Activated CD4-positive, CD25-positive, alpha-beta regulatory T cell treated with anti-CD3 and anti-CD28 coated beads, Interleukin-2, amount 50 U/mL, for 24 hours (primary cell): Measurements from ENCODE around the gene CLNK.
A peak's percentile ranks its signal among the peaks of the same experiment; 100 is the strongest.
"Not testable (repeated sequence)": the region's sequence is repeated elsewhere in the genome, so short reads cannot be mapped to it uniquely, and the experiment has no call there.

ENCODE experiments used
- ATAC-seq, 2 donors: fragments of 150-1000 bp; cut with Tn5 transposase; one replicate each; pipeline ENCODE4 v1.10.0; 2021; ENCODE audit warnings: mild to moderate bottlenecking in 1 of 2, moderate library complexity in 1 of 2

The CLNK gene

DNA sequence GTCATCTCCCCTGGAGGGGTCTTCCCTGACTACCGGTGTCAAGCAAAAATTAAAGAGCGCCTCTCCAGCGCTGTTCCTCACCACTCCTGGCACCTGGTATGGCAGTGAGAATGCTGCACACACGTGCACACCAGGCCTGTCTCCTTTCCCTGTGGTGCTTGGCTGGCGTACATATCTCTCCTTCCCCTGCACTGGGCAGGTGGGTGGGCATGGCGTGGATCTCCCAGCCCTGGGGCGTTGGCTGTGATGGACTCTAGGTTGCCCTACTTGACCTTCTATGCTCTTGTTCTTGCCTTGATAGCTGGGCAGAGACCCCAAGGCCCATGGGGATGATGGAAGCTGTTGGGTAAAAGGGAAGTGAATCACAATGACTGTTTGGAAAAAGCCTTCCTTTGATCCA, 109.2 kb downstream of the CLNK start:
- ATAC-seq: no peak

DNA sequence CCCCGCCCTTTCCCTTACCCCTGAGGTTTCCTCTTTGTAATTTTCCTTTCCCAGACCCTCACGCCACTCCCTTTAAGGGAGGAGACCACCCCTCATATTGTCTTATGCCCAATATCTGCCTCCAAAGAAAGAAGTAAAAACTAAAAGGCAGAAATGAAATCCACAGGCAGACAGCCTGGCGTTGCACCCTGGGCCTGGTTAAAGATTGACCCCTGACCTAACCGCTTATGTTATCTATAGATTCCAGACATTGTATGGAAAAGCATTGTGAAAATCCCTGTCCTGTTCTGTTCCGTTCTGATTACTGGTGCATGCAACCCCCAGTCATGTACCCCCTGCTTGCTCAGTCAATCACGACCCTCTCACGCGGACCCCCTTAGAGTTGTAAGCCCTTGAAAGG, 110.0 kb downstream of the CLNK start:
- ATAC-seq: not testable (repeated sequence)

DNA sequence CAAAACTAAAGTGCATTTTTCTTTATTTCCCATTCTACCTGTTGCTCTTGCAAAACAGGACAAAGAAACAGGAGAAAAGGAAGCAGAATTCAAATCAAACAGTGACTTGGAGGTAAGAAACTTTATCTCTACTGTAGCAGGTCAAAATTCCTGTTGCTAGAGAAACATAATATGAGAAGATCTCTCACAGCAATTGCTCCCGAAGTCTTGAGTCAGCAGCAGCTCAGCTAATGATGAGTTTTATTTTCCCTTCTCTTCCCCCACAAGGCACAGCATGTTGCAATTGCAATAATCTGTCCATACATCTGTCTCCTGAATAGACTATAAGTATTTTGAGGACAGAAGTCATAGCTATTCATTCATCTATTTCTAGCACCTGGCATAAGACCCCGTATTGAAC, 112.7 kb downstream of the CLNK start:
- no peak for ATAC-seq

DNA sequence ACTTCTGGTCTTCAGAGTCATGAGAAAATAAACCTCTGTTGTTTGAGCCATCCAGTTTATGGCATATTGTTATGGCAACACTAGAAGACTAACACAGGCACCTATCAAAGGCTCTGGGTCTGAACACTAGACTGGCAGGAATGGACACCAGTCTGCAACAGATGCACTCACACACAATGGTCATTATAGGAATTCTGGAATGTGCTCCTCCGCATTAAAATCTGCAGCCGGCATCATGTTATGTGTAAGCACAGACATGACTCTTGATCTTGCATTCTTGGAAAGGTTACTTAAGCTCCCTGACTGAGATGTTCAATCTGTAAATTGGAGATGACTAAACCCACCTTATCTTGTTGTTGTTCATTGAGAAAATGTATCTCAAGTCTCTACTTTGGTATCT, 115.1 kb downstream of the CLNK start:
- no peak for ATAC-seq

DNA sequence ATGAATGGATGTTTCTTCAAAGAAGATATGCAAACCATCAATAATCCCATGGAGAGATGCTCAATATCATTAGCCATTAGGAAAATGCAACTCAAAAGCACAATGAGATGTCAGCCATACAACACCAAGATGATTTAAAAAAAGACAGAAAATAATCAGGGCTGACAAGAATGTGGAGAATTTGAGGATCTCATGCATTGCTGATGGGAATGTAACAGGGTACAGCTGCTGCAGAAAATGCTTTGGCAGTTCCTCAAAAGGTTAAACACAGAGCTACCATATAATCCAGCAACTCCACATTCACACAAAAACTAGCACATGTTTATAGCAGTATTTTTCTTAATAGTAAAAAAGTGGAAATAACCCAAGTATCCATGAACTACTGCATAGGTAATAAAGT, 116.8 kb downstream of the CLNK start:
- no peak for ATAC-seq

DNA sequence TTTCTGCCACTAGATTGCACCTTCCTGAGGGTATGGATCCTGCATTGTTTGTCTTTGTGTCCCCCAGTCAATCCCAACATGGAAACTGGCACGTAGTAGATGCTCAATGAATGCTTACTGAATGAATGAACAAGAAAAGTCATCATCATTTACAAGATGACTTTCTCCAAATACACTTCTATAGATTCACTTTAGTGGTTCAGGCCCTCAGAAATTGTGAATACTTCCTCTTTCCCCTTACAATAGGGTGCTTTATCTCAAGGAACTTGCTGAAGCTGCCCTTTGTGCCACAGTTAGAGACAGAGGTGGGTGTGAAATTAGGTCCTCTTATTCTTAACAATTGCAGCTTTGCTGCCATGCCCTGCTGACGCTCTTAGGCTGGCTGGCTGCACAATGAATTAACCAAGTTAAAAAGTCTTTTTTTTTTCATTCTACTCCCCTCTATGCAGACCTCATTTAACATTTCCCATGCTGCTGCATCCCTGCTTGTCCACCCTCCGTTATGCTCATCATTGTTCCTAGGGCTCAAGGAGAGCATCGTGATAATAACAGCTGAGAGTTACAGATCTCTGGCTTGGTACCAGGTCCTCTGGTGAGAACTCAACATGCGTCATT, 119.3 kb downstream of the CLNK start:
- no peak for ATAC-seq

DNA sequence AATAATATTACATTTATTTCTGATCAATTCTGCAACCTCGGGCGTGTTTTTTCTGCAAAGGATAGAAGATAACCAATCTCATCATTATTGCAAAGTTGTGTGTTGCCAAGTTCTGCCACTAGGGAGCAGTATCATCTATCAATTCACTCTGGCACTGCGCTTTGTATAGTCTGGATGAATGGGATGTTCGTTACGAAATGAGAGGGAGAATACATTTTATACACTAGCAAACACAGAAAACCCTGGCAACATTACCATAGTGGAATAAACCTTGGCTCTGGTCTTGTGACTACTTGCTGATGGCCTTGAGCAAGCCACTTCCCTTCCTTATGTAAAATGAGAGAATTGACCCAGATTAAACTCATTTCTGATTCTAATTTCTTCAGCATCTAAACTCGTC, 129.9 kb downstream of the CLNK start:
- peak in 1 of 2 donors; percentile 36 for ATAC-seq

DNA sequence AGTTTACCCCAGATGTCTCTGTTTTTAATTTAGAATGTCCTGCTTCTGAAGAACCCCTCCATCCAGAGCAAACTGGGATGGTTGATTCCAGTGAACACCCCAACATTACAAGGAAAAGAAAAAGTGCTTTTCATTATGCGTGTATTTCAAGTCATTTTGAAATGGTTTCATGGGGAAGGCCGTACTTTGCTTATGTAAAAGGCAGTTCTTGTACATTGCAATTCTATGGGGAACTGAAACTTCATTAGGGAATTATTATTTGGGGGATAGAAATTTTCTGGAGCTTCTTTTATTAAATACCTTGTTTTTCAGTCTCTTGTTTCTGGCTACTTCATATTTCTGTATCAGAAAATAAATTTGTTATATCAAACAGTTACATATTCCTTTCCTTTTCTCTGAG, 130.4 kb downstream of the CLNK start:
- no peak for ATAC-seq

DNA sequence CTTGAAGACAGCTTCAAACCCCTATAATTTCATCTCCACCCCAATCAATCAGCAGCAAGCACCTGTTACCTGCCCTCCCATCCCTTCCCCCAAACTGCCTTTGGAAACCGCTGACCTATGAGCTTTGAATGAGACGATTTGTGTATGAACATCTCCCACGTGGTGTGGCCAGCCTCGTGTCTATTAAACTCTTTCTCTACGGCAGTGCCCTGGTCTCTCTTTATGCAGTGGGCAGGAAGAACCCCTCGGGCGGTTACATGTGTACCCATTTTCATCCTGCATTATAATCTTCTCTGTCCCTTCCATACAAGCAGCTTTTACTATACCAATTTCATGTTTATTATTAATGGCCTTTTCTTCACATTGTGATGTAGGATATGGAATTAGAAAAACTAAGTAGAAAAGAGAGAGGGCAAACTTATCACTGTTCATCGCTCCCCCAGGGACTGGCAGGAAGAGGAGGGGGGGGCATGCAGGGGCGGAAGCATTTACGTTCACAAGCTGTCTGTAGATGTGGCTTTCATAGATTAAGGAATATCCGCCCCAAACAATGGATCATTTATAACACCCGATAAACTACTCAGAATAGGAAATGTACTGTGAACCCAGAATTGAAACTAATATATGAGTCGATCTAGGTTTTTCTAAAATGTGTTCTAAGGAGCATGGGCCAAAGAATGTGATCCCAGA, 131.8 kb downstream of the CLNK start:
- ATAC-seq: no peak

DNA sequence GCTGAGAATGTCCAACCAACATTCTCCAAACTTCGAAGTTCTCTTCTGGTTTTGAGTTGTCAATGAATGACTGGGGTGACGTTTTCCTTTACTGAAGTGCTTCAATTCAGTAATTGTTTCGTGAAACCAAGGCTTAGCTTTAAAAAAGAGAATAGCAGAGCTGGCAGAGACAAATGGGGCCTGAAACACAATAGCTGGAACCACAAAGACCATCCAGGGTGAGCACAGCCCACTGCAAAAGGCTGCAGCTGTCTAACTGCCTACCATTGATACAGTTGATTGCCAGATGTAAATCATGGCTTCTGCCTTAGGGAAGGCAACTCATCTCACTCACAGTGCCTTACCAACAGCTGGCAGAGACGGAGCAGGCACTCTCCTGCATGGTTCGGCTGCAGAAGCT, 148.7 kb downstream of the CLNK start:
- no peak for ATAC-seq

DNA sequence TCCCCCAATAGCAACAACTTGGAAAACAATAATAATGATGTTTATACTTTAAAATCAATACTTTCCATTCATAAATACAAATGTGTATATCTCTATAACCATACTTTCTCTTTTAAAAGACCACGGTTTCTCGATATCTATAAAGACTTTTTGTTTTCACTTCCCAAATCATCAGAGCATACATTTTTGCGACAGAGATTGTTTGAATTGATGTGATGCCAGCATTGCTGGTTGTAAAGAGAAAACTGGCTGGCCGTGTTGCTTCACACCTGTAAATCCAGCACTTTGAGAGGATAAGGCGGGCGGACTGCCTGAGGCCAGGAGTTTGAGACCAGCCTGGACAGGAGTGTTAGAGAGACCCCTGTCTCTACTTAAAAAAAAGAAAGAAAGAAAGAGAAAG, 149.7 kb downstream of the CLNK start:
- no peak for ATAC-seq

DNA sequence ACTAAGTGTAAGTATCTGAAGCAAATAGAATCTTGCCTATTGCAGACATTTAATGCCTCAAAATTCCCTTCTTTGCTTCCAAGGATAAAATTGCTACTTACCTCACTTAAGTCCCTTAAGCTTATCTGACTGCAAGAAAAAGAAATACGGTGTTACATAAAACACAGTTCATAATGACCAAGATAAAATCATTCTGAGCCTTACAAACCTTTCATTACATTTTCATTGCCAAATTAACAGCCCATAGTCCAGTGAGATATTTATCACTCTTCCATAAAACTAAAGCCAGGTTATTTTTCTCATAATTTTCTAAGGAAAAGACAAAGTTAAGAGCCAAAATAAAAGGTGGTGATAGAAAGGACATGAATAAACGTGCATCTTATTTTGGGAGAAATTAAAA, 152.4 kb downstream of the CLNK start:
- ATAC-seq: no peak

DNA sequence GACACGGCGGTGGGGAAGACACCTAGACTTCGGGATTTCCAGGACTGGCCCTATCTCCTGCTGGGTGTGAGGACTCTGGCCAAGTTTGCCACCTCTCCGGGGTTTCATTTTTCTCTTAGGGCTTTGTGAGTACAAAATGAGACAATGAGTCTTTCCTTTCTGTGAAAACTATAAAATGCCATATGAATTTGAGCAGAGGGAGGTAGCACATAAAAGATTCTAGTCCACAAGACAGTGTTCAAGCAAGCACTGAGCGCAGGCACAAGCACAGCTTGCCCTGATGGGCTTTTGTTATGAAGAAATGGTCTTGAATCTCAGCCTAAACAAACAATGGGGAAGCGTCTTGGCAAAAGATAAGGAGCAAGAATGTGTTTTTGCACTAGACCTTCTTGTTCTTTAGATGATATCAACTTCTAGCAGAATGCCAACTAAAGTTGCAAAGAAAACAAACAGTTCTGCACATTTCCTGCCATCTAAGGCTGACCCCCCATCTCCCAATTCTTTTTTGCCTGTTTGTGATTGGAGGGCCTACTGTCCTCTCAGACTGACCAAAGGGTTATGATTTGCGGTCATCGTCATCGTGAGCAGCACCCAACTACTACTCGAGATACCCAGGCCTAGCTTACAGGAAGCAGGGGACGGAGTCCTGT, 154.3 kb downstream of the CLNK start:
- no peak for ATAC-seq

DNA sequence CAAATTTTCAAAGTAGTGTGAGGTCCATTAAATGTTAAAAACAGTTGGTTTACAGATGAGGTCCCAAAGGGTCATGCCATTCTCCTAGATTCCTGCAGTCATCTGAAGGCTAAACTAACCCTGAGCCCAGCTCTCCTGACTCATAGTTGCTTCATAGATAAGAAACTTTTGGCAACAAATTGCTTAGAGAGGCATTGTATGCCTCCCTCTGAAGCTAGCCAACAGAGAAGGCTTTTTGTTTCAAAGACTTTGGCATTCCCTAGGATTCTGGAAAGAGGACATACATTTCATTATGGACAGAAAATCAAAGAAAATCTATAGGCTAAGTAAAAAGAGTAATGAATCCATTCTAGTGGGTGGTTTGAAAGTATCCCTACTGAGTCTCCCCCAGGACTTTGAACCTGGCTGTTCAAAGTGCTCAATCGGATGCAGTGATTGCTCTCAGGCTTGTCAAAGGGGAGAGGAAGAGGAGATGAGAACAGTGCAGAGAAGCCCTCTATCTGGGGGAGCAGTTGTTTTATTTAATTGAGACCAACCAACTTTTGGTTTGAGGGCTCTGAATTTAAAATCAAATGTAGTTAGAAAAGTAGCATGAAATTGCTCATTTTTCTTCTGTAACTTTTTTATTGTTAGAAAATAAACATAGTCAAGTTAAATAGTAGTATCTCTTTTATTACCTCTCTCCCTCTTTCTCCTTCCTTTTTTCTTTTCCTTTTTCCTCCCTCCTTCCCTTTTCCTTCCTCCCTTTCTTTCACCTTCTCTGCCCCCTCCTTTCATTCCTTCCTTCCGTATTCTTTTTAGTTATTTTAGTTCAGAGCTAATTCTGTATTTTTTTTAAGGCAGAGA, 155.1 kb downstream of the CLNK start:
- no peak for ATAC-seq

DNA sequence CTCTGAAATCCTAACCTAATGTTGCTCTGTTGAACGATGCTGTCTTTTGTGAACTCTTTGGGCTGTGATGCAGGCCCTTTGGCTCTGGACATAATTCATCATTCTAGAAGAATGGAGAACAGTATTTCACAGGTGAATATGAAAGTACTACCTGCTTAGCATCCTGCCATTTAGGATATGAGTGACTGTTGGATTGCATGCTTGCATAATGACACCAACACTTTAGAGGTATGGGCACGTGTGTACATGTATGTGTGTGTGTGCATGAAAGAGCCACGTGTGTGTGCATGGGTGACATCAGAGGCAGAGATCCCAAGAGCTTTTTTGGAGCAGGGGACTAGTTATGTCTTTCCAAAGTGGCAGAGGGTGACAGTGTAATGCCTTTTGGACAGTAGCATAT, 157.1 kb downstream of the CLNK start:
- ATAC-seq: no peak

DNA sequence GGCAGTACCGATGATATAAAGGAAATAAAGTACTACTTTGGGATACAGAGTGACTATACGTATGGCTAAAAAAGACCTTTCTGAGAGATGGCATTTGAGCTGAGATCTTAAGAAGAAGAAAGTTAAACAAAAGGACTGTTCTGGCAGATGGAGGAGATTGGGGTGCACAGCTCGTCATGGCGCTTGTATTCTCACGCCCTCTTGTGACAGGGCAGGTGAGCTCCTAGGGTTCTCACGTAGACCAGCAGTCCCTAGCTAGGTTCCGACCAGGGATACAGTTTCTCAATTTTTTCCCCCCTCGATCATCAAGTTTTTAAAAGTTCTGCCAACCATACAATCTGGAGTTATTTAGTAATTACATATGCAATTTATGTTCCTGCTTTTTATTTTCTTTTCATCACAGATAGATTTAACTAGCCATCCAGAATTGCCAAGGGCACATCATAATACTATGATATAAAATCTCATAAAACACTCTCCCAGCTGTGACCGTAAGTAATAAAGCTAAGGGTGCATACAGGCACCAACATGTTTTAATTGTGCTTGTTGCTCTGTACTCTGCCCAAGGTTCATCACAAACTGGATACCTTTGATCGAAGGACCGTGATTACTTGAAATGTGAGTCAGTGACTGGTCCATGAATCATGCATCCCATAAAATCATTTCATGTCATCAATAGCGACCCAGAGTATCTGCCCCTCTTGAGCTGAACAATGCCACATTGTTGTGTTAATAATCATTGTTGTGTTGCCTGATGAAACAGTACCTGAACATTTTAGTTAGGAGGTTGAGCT, 157.9 kb downstream of the CLNK start:
- ATAC-seq: no peak

DNA sequence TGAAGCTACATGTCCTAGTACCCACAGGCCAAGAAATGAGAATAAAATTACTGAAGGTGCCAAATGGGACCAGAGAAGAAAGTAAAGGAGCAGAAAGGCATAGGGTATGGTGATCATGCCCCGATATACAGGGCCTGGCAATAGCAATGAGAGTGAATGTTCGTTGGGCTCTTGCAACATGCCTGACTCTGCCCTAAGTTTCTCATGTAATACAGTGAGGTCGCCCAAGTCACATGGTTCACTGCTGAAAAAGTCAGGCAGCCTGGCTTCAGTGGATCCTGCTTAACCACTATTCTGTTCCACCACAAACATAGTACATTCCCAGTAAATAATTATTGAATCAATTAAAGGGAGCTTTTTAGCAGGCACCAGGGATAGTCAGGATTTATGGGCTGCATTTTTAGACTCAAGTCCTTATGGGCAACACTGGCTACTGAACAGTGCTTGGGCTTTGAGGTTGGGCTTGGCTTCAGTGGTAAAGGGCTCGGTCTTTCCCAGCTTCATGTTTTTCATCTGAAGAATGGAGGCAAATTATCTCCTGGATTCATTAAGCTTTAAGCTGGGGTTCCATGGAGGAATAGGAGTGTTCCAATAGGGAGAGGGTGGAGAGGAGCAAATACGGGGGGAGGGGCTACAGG, 160.3 kb downstream of the CLNK start:
- no peak for ATAC-seq

DNA sequence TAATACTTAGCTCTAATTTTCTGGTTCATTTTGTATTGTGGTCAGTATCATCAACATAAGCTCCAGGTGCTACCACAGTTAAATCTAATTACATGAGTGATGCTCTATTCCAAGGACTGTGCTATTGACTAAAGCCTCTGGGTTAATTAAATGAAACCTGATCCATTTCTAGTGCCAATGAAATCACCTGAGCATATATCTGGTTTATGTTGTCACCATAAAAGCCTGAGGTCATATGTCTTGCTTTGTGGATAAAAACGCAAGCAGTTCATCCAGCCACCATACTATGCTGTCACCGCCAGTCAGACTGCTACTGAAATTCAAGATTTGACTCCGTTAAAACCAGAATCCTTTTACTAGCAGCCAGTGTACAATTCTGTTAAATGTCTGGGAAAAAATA, 163.1 kb downstream of the CLNK start:
- ATAC-seq: no peak

DNA sequence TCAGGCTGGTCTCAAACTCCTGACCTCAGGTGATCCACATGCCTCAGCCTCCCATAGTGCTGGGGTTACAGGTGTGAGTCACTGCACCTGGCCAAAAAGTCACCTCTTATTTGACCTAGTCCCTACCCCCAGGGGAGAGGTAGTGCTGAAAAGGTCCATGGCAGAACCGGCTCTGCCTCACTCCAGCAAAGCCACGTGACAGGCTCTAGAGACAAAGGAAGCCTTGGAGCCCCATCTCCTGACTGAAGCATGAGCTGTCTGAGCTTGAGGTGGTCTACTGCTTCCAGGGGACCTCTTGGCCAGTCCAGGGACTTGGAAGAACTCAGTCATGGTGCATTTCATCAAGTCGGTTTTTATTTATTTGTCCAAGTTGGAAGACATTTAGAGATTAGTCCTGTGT, 174.8 kb downstream of the CLNK start:
- ATAC-seq: no peak

DNA sequence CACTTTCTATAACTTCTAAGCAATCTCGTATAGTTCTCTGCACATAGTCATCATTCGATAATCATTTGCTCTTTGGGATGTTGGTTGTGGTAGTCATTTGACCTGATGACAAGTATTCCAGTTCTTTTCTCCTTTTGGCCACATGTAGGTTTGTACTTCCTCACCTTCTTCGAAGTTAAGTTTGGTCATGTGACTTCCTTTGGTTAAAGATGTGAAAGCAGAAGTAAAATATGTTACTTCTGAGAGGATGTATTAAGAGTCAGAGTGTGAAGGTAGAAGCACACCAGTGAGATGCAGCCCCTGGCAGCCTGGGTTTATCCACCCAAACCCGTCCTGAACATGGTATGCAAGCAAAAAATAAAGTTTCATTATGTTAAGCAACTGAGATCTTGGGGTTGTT, 178.5 kb downstream of the CLNK start:
- no peak for ATAC-seq

DNA sequence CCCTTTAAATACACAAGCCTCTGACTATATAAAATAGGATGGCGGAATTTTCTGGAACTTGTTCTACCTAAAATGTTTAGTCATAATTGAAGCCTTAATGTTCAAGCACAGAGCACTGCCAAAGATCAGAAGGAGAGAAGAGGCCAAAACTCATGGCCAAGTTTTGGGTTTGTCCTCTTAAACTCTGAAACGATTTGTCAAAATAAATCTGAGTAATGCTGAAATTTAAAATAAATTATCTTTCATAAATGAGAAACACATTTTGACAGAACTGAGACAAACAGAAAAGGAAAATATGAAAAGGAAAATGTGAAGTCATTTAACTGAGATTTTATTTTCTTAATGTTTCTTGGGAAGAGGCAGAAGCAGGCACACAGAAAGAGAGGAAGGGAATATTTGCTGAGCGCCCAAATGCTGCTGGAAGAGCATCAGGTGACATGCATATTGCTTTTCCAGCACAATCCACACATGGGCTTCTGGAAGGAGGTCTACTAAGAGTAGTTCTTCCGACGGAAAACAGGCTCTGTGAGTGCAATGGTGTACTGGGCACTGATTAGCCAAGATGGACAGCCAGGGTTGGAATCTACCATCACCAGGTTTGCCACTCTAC, 179.9 kb downstream of the CLNK start:
- ATAC-seq: no peak

DNA sequence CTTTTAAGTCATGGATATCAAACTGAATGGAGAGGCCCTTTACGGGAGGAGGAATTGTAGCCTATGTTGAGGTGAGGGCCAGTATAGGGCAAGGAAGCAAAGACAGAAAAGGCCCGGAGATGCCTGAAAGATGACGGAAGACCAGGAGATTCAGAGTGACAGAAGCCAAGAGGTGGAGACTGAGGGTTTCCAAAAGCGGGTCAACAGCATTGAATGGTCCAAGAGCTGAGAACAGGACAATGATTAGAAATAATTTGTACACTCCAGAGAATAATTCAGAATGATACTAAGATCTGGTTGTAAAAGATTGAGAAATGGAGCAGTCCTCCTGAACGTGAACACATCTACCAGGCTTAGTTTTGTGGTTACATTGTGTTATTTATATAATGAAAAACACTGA, 181.9 kb downstream of the CLNK start:
- ATAC-seq: no peak
